Endothelial cell of umbilical vein (primary cell): ENCODE results near the gene TBCD. TPM values are rescaled to one million over a fixed set of nuclear protein-coding genes. Genes with fewer than 3 reads are reported as not detected.

Experiments used
- BruUV-seq: library from RNA; stranded (reverse); fragments of 400-500 nt; replicated peaks from 2 replicates; lab custom pipeline; 2021; lab: Mats Ljungman, UMichigan
- CTCF ChIA-PET: fragments of 300-600, 350-600 bp; sonication (Branson Sonifier 250); formaldehyde crosslinking; loops from one replicate; lab custom pipeline; 2021; ENCODE audit warnings: antibody characterized with exemption, inconsistent platforms; lab: Charles Lee
- POLR2A ChIA-PET: fragments of 300-600, 350-600 bp; sonication (Branson Sonifier 250); formaldehyde crosslinking; loops from one replicate; lab custom pipeline; 2021; ENCODE audit warnings: antibody characterized with exemption, inconsistent platforms; lab: Charles Lee
- DNase-seq: peaks from one replicate; pipeline ENCODE4 v3.0.0-alpha.2; 2011; ENCODE audit warnings: low read depth, low spot score
- FAIRE-seq: peaks from 2 replicates; lab custom pipeline; 2011; peaks lifted over from hg19 to GRCh38; lab: Jason Lieb, UNC
- H2AFZ ChIP-seq: 2 replicates; pipeline ENCODE4 v1.6.0; 2012; ENCODE audit warnings: low read depth, low read length, control low read depth, inconsistent platforms
- H3K27ac ChIP-seq: 2 replicates; pipeline ENCODE4 v1.5.1; 2011; ENCODE audit warnings: low read depth, mild to moderate bottlenecking, control low read depth, low read length, moderate library complexity; ENCODE audit not compliant: insufficient read depth
- H3K27me3 ChIP-seq, 2 experiments: 2 replicates each; pipeline versions ENCODE4 v1.6.0 to v1.6.1; 2011; ENCODE audit warnings: low read length in 2 of 2, mixed read lengths in 1 of 2; ENCODE audit not compliant: control insufficient read depth in 2 of 2, insufficient read depth in 2 of 2
- H3K36me3 ChIP-seq, 2 experiments: 2 replicates in 1 of 2; 3 replicates in 1 of 2; pipeline ENCODE4 v1.5.1; 2011; ENCODE audit warnings: low read length in 2 of 2, mild to moderate bottlenecking in 1 of 2, moderate library complexity in 1 of 2; ENCODE audit not compliant: control insufficient read depth in 2 of 2, insufficient read depth in 2 of 2; ENCODE audit errors: extremely low read depth in 1 of 2
- H3K4me1 ChIP-seq: 3 replicates; pipeline ENCODE4 v1.5.1; 2011; ENCODE audit warnings: mild to moderate bottlenecking, low read length; ENCODE audit not compliant: control insufficient read depth, insufficient read depth; ENCODE audit errors: extremely low read depth
- H3K4me2 ChIP-seq: 2 replicates; pipeline ENCODE4 v1.6.1; 2011; ENCODE audit warnings: low read length, control low read depth, mixed read lengths; ENCODE audit not compliant: insufficient read depth
- H3K4me3 ChIP-seq, 3 experiments: fragments of 200-600 bp in 1 of 3; sonication (generic), shearing (Covaris generic) in 1 of 3; replicated peaks in 1 of 3; 2 replicates each; pipeline ENCODE4 v1.5.1; 2011 to 2016; ENCODE audit warnings: control low read depth in 3 of 3, low read length in 3 of 3, mild to moderate bottlenecking in 2 of 3, inconsistent platforms in 1 of 3, low read depth in 1 of 3, moderate library complexity in 1 of 3; ENCODE audit not compliant: insufficient read depth in 1 of 3
- H3K79me2 ChIP-seq: 2 replicates; pipeline ENCODE4 v1.6.0; 2012; ENCODE audit warnings: low read length, inconsistent platforms; ENCODE audit not compliant: control insufficient read depth, insufficient read depth
- H3K9ac ChIP-seq: replicated peaks from 2 replicates; pipeline ENCODE3; 2011; ENCODE audit warnings: low read length, control low read depth; ENCODE audit not compliant: insufficient read depth; ENCODE audit errors: extremely low read depth
- H3K9me1 ChIP-seq: replicated peaks from 3 replicates; pipeline ENCODE4 v1.6.0; 2011; ENCODE audit warnings: mild to moderate bottlenecking, low read length; ENCODE audit not compliant: control insufficient read depth, insufficient read depth; ENCODE audit errors: extremely low read depth
- H3K9me3 ChIP-seq: replicated peaks from 2 replicates; pipeline ENCODE4 v1.5.1; 2012; ENCODE audit warnings: low read length, inconsistent platforms; ENCODE audit not compliant: control insufficient read depth, insufficient read depth
- H4K20me1 ChIP-seq: replicated peaks from 2 replicates; pipeline ENCODE3; 2011; ENCODE audit warnings: mild to moderate bottlenecking, low read length; ENCODE audit not compliant: control insufficient read depth, insufficient read depth; ENCODE audit errors: extremely low read depth
- EZH2 ChIP-seq: IDR thresholded peaks from 2 replicates; pipeline ENCODE4 v1.6.1; 2012; ENCODE audit warnings: borderline replicate concordance, low read depth, mild to moderate bottlenecking, moderate library complexity, low read length, inconsistent platforms; ENCODE audit not compliant: severe bottlenecking
- FOS ChIP-seq: IDR thresholded peaks from 2 replicates; pipeline ENCODE4 v1.6.1; 2011; ENCODE audit warnings: mild to moderate bottlenecking, low read length, moderate library complexity, borderline replicate concordance; ENCODE audit not compliant: insufficient read depth
- GATA2 ChIP-seq: IDR thresholded peaks from 2 replicates; pipeline ENCODE4 v1.7.0; 2011; ENCODE audit warnings: low read depth, mild to moderate bottlenecking, moderate library complexity, mixed read lengths, low read length; ENCODE audit not compliant: insufficient read length, insufficient read depth
- POLR2A ChIP-seq: IDR thresholded peaks from 2 replicates; pipeline ENCODE4 v1.6.1; 2012; ENCODE audit warnings: low read depth, mild to moderate bottlenecking, control low read depth, low read length
- POLR2AphosphoS5 ChIP-seq: IDR thresholded peaks from 2 replicates; pipeline ENCODE4 v1.6.1; 2012; ENCODE audit warnings: low read depth, mild to moderate bottlenecking, control low read depth, low read length, moderate library complexity; ENCODE audit not compliant: insufficient read depth
- dilution Hi-C: fragments of 300-500 bp; cut with MboI; formaldehyde crosslinking; loops from one replicate; pipeline ENCODE4 v1.15.0; 2019; ENCODE audit warnings: low sequenced_read_pairs; ENCODE audit not compliant: extremely low pct_ligation_motif_present
- intact Hi-C: fragments of 100-400 bp; cut with micrococcal nuclease; formaldehyde crosslinking; loops from one replicate; pipeline ENCODE4 v1.10.0; 2022
- polyA plus RNA-seq, 4 experiments: library from polyadenylated mRNA; depleted of rRNA in 3 of 4; stranded (reverse) in 3 of 4; unstranded in 1 of 4; fragments of >200 nt; gene quantifications; 2 replicates each; pipeline versions ENCODE4 v1.2.1 to v1.2.3, GENCODE V29; 2011 to 2012; ENCODE audit warnings: missing spikeins in 1 of 4
- total RNA-seq: library from RNA; stranded (reverse); gene quantifications from 2 replicates; pipeline ENCODE4 v1.2.3, GENCODE V29; 2021
- TF ChIP-seq, protein P1 (sequence below), 2 donors: IDR thresholded peaks; 1 replicate in 1 of 2; 2 replicates in 1 of 2; pipeline ENCODE4 v1.5.1; 2011; ENCODE audit warnings: low read length in 2 of 2, mild to moderate bottlenecking in 2 of 2, moderate library complexity in 2 of 2, control low read depth in 1 of 2, inconsistent platforms in 1 of 2, low read depth in 1 of 2; ENCODE audit not compliant: insufficient read depth in 1 of 2; ENCODE audit errors: extremely low read depth in 1 of 2

TBCD gene
- total and polyA plus RNA-seq, 2 donors (not counting 3 experiments of a cell fraction or from before 2014, with no cell fraction given), result 121 to 145 TPM

DNA sequence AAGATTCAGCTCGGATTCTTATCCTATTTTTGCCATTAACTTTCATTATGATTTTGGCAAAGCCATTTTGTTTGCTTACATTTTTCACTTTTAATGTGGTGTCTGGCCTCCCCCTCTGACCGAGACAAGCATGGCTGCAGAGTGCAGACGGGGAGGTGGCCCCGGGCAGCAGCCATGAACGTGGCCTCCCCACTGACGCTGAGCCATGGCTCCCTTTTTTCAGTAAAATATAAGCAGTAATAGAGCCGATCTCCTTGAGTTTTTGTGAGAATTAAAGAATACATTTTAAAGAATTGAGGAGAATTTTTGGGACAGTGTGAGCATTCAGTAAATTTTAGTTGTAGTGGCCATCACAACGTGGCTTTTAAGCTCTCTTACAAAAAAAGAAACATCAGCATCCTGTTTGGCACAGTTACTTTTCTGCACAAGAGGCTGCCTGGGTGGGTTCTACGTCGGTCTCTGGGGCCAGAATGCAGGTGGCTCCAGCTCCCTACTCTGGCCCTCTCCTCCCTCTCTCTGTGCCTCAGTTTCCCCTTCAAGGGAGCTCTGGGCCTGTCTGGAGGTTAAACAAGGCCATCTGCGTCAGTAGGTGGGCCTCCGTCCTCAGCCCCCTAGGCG is 156.8 kb downstream of the TBCD start:
- H4K20me1 ChIP-seq, result no peaks in the 10 kb centered on the region
- H3K9ac ChIP-seq, result no peak overlapping the region
- peaks cover 0 to 29% of the 10 kb centered on the region in 2 experiments for H3K36me3 ChIP-seq
- no peaks in the 10 kb centered on the region for H3K4me1 ChIP-seq
- TF ChIP-seq EZH2 (no peak), POLR2A (no peak), GATA2 (no peak), POLR2AphosphoS5 (no peak), FOS (no peak)
- TF ChIP-seq, protein P1, sequence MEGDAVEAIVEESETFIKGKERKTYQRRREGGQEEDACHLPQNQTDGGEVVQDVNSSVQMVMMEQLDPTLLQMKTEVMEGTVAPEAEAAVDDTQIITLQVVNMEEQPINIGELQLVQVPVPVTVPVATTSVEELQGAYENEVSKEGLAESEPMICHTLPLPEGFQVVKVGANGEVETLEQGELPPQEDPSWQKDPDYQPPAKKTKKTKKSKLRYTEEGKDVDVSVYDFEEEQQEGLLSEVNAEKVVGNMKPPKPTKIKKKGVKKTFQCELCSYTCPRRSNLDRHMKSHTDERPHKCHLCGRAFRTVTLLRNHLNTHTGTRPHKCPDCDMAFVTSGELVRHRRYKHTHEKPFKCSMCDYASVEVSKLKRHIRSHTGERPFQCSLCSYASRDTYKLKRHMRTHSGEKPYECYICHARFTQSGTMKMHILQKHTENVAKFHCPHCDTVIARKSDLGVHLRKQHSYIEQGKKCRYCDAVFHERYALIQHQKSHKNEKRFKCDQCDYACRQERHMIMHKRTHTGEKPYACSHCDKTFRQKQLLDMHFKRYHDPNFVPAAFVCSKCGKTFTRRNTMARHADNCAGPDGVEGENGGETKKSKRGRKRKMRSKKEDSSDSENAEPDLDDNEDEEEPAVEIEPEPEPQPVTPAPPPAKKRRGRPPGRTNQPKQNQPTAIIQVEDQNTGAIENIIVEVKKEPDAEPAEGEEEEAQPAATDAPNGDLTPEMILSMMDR (IDR thresholded peaks at IDR 0.05; ENCODE audit: extremely low read depth in 1 of 2, insufficient read depth in 1 of 2, low read depth in 1 of 2, low read length in 2 of 2), result no peak
- BruUV-seq, result no TSS peak
- no peak overlapping the region for H3K4me2 ChIP-seq
- H3K9me3 ChIP-seq, result no peaks in the 10 kb centered on the region
- no peak overlapping the region for H3K27ac ChIP-seq
- ChIA-PET POLR2A (no interaction called here), CTCF (interaction anchor here (1.4 to 1.9 kb wide), 2 partner anchors 9 to 127 kb away, joined by 6 read pairs; no protein-coding TSS in a partner anchor)
- no peak overlapping the region for H3K4me3 ChIP-seq
- H2AFZ ChIP-seq, result no peak overlapping the region
- intact Hi-C loops (no loop called here), dilution Hi-C loops (no loop called here)
- no peaks in the 10 kb centered on the region for H3K27me3 ChIP-seq
- no peak for DNase-seq
- H3K9me1 ChIP-seq, result no peaks in the 10 kb centered on the region
- no peaks in the 10 kb centered on the region for H3K79me2 ChIP-seq
- FAIRE-seq, result no peak
